Fibroblast of lung (primary cell): ENCODE data around the gene RAPGEF3.

ENCODE experiments used
- CTCF ChIP-seq, 2 donors: IDR thresholded peaks in 1 of 2; conservative IDR thresholded peaks in 1 of 2; 1 replicate in 1 of 2; 2 replicates in 1 of 2; pipeline ENCODE4 v1.5.1; 2011 to 2012; ENCODE audit warnings: low read length in 2 of 2, control low read depth in 1 of 2, inconsistent platforms in 1 of 2, low read depth in 1 of 2, mild to moderate bottlenecking in 1 of 2
- EZH2 ChIP-seq: IDR thresholded peaks from 2 replicates; pipeline ENCODE4 v1.5.1; 2012; ENCODE audit warnings: low read length, control low read depth, mild to moderate bottlenecking; ENCODE audit errors: missing control alignments

DNA sequence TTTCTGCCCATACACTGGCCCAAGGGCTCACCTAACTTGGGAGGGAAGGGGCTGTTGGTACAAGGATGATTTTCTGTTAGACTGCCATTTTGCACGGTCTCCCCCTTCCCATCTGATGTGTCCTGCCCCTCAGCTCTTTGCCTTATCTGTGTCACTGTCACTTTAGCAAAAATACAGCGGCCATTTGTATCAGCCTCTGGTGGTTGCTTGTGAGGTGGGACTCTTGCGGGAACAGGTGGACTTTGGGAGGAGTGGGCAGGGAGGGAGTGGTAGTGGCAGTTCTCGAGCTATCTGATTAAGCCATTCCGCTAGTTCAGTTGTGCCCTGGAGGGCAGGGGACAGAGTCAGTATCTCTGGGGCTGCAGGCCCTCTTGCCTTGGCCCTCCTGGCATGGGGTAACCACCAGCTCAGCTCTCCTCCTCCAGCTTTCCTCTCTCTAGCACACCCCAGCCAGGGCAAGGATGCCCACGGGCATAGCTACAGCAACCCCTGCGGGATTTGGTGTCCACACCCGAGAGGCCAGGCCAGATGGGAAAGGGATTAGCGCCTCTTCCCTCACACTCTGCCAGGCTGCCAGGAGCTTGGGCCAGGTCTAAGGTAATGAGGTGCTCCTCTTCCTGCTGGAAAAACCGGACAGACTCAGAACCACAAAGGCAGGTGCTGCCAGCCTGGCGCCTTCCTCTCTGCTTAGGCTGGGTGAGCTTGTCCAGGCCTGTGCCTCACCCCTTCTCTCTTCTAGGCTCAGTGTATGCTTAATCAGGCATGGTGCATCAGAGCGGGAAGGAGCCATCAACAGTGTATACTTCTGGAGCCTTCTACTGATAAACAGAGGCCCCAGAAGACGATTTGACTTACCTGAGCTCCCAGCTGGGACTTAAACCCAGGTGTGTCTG is 23.0 kb upstream of the RAPGEF3 start:
- TF ChIP-seq CTCF (conservative IDR thresholded peaks at IDR 0.05 in 1 of 2, IDR thresholded peaks at IDR 0.05 in 1 of 2; ENCODE audit: low read depth in 1 of 2, low read length in 2 of 2) (no peak), EZH2 (no peak)
